Measurements from ENCODE around the gene DNAH1. TPM values are rescaled to one million over a fixed set of nuclear protein-coding genes. Genes with fewer than 3 reads are reported as not detected.

DNAH1 gene
- total and polyA plus RNA-seq, 2 experiments from 2014 or later, result 0.81 to 3.6 TPM

DNA sequence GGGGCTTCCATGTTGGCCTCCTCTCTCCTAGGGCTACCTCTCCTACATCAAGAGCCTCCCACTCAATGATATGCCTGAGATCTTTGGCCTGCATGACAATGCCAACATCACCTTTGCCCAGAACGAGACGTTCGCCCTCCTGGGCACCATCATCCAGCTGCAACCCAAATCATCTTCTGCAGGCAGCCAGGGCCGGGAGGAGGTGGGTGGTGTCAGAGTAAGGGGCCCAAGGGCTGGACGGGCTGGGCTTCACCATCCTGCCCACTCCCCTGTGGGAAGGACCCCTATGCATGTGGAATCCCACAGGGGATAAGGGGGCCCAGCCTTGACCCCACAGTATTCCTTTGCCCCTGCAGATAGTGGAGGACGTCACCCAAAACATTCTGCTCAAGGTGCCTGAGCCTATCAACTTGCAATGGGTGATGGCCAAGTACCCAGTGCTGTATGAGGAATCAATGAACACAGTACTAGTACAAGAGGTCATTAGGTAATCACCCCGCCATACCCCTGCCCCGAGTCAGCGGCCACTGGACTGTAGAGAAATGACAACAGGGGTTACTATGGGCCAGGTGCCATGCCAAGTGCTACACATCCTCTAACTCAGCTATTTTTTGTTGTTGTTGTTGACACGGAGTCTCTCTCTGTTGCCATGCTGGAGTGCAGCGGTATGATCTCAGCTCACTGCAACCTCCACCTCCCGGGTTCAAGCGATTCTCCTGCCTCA is 81.7 kb downstream of the DNAH1 start:
- H3K4me1 ChIP-seq (ENCODE audit: low read depth), result no peaks in the 10 kb centered on the region
- no peak for DNase-seq (ENCODE audit: low read depth in 1 of 2, low spot score in 1 of 2)
- no peaks in the 10 kb centered on the region for H3K27me3 ChIP-seq
- no peak overlapping the region for H3K4me3 ChIP-seq
- no peaks in the 10 kb centered on the region for H3K9me3 ChIP-seq (ENCODE audit: low read depth)
- H3K36me3 ChIP-seq, result peaks cover 14% of the 10 kb centered on the region
- no peak overlapping the region for H3K27ac ChIP-seq
- TF ChIP-seq, protein P1, sequence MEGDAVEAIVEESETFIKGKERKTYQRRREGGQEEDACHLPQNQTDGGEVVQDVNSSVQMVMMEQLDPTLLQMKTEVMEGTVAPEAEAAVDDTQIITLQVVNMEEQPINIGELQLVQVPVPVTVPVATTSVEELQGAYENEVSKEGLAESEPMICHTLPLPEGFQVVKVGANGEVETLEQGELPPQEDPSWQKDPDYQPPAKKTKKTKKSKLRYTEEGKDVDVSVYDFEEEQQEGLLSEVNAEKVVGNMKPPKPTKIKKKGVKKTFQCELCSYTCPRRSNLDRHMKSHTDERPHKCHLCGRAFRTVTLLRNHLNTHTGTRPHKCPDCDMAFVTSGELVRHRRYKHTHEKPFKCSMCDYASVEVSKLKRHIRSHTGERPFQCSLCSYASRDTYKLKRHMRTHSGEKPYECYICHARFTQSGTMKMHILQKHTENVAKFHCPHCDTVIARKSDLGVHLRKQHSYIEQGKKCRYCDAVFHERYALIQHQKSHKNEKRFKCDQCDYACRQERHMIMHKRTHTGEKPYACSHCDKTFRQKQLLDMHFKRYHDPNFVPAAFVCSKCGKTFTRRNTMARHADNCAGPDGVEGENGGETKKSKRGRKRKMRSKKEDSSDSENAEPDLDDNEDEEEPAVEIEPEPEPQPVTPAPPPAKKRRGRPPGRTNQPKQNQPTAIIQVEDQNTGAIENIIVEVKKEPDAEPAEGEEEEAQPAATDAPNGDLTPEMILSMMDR (IDR thresholded peaks at IDR 0.05; ENCODE audit: low read depth, low read length), result no peak

DNA sequence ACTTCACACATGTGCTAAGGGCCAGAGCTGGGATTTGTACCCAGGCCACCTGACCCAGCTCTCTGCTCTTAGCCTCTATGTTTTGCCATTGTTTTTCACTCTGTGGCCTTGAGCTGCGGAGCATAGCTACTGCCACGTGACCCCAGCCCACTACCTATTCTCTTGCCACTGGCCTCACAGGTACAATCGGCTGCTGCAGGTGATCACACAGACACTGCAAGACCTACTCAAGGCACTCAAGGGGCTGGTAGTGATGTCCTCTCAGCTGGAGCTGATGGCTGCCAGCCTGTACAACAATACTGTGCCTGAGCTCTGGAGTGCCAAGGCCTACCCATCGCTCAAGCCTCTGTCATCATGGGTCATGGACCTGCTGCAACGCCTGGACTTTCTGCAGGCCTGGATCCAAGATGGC is 82.6 kb downstream of the DNAH1 start:
- H3K27ac ChIP-seq, result peak overlapping the region; percentile 3
- TF ChIP-seq, protein P1 (IDR thresholded peaks at IDR 0.05; ENCODE audit: low read depth, low read length), result no peak
- H3K36me3 ChIP-seq, result peaks cover 20% of the 10 kb centered on the region
- no peaks in the 10 kb centered on the region for H3K27me3 ChIP-seq
- H3K4me1 ChIP-seq (ENCODE audit: low read depth), result no peaks in the 10 kb centered on the region
- DNase-seq (ENCODE audit: low read depth in 1 of 2, low spot score in 1 of 2), result no peak
- H3K9me3 ChIP-seq (ENCODE audit: low read depth), result no peaks in the 10 kb centered on the region
- no peak overlapping the region for H3K4me3 ChIP-seq

DNA sequence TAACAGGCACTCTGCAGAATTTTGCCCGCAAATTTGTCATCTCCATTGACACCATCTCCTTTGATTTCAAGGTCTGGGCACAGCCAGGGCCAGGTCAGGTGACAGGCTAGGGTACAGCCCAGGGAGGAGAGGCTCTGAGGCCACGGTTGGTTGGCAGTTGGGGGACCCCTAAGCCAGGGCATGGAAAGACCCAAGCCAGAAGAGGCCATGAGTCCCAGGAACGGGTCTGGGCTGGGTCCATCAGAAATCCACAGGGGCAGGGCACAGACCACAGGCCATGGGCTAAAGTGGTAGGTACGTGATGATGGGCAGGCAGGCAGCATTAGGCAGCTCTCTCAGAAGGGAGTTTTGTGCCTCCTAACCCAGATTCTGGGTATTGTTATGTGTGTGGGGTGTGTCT is 83.0 kb downstream of the DNAH1 start:
- Histone ChIP-seq H3K9me3 (ENCODE audit: low read depth) (no peaks in the 10 kb centered on the region), H3K27ac (peak overlapping the region; percentile 3), H3K27me3 (no peaks in the 10 kb centered on the region), H3K4me1 (ENCODE audit: low read depth) (no peaks in the 10 kb centered on the region), H3K4me3 (no peak overlapping the region), H3K36me3 (peaks cover 20% of the 10 kb centered on the region)
- DNase-seq (ENCODE audit: low read depth in 1 of 2, low spot score in 1 of 2), result no peak
- TF ChIP-seq, protein P1 (IDR thresholded peaks at IDR 0.05; ENCODE audit: low read depth, low read length), result no peak

DNA sequence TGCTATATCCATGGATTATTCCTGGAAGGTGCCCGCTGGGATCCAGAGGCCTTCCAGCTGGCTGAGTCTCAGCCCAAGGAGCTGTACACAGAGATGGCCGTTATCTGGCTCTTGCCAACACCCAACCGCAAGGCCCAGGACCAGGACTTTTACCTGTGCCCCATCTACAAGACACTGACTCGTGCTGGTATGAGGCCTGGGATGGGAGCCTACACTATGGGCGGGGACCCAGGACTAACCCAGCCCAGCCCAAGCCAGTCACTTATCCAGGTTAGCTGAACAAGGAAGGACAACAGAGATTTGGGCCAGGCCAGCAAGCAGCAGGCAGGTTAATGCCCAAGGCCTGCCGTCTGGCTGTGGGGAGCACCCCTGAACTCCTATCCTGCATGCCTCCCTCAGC is 83.5 kb downstream of the DNAH1 start:
- Histone ChIP-seq H3K4me1 (ENCODE audit: low read depth) (no peaks in the 10 kb centered on the region), H3K4me3 (no peak overlapping the region), H3K27me3 (no peaks in the 10 kb centered on the region), H3K36me3 (peaks cover 25% of the 10 kb centered on the region), H3K27ac (no peak overlapping the region), H3K9me3 (ENCODE audit: low read depth) (no peaks in the 10 kb centered on the region)
- no peak for DNase-seq (ENCODE audit: low read depth in 1 of 2, low spot score in 1 of 2)
- TF ChIP-seq, protein P1 (IDR thresholded peaks at IDR 0.05; ENCODE audit: low read depth, low read length), result no peak

DNA sequence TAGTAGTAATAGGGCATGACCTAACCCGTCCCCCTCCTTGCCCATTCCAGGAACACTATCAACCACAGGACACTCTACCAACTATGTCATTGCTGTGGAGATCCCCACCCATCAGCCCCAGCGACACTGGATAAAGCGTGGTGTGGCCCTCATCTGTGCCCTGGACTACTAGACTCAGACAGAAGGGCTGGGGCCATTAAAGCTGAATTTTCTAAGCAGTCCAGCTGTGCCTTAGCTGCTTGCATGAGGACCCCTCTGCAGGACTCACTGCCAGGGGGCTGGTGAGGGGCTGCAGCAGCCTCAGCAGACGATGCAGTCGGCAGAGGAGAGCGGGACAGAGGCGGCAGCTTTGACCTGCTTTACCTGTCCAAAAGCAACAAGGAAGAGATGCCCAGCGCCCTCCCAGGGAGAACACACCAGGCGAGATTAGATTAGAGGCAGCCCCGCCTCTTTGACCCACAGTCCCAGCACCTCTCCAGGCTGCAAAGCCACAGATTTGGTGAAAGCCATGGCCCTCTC is 84.2 kb downstream of the DNAH1 start:
- no peaks in the 10 kb centered on the region for H3K9me3 ChIP-seq (ENCODE audit: low read depth)
- peak overlapping the region; percentile 54 for H3K27ac ChIP-seq
- H3K4me3 ChIP-seq, result no peak overlapping the region
- DNase-seq (ENCODE audit: low read depth in 1 of 2, low spot score in 1 of 2), result no peak
- H3K27me3 ChIP-seq, result no peaks in the 10 kb centered on the region
- H3K4me1 ChIP-seq (ENCODE audit: low read depth), result no peaks in the 10 kb centered on the region
- H3K36me3 ChIP-seq, result peaks cover 30% of the 10 kb centered on the region
- TF ChIP-seq, protein P1 (IDR thresholded peaks at IDR 0.05; ENCODE audit: low read depth, low read length), result no peak
